Measurements from ENCODE around the gene SLC37A3.

SLC37A3 gene

DNA sequence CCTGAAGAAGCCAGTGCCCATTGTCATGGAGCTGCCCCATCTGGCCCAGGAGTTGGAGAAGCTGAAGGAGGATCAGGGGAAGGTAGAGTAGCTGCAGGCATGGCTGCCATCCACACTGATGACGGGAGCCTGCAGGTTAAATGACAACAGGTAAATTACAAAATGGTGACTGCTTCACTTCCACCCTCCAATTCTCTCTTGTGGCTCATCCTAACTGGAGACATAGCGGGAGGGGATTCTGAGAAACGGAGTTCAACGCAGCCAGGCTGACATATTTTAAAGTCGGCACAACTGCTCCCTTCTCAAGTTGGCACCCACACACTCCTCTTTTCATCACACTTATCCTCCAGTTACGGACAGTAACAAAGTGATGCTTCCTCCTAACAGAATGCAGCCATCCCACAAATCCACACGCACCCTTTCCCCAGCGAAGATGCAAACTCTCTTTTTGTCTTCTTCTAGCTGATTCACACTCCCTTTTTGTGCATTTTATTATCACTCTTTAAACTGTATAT lies 103.0 kb downstream of the SLC37A3 start:
- Histone ChIP-seq H3K36me3 (ENCODE audit: insufficient read depth, insufficient read length, low read length) (no peaks in the 10 kb centered on the region), H3K4me1 (ENCODE audit: insufficient read depth, insufficient read length) (no peaks in the 10 kb centered on the region), H3K9ac (ENCODE audit: insufficient read length, low read depth) (no peak overlapping the region), H3K27me3 (ENCODE audit: insufficient read depth, insufficient read length) (no peaks in the 10 kb centered on the region), H3K4me3 (ENCODE audit: insufficient read length, low read depth) (no peak overlapping the region), H3K9me3 (ENCODE audit: insufficient read depth, low read length) (no peaks in the 10 kb centered on the region)
- TF ChIP-seq SUZ12 (IDR thresholded peaks at IDR 0.05; ENCODE audit: extremely low read depth, insufficient read depth, insufficient read length): no peak
- no peak for TF ChIP-seq ZNF274 (IDR thresholded peaks at IDR 0.05; ENCODE audit: low read depth, low read length)
- no peak for TF ChIP-seq YY1 (IDR thresholded peaks at IDR 0.05; ENCODE audit: insufficient read depth, insufficient read length)
- no peak for DNase-seq (ENCODE audit: low read depth, low spot score)

DNA sequence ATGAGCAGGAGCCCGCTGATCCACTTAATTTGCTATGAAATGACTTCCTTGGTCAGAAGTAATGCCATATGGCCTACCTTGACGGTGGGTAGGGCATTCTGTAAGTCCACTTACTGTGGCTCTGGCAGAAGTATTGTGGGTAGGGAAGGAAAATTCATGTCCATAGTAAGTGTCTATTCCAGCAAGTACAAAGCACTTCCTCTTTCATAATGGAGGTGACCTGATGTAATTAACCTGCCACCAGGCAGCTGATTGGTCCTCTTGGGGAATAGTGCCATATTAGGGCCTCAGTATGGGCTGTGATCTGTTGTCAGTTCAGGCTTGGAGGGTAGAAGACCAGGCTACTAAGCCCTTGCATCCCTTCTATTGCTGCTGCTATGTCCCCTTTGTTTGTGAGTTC lies 103.9 kb downstream of the SLC37A3 start:
- TF ChIP-seq YY1 (IDR thresholded peaks at IDR 0.05; ENCODE audit: insufficient read depth, insufficient read length) (no peak), ZNF274 (IDR thresholded peaks at IDR 0.05; ENCODE audit: low read depth, low read length) (no peak), SUZ12 (IDR thresholded peaks at IDR 0.05; ENCODE audit: extremely low read depth, insufficient read depth, insufficient read length) (no peak)
- no peak overlapping the region for H3K4me3 ChIP-seq (ENCODE audit: insufficient read length, low read depth)
- H3K9me3 ChIP-seq (ENCODE audit: insufficient read depth, low read length): no peaks in the 10 kb centered on the region
- H3K27me3 ChIP-seq (ENCODE audit: insufficient read depth, insufficient read length): no peaks in the 10 kb centered on the region
- no peaks in the 10 kb centered on the region for H3K4me1 ChIP-seq (ENCODE audit: insufficient read depth, insufficient read length)
- H3K36me3 ChIP-seq (ENCODE audit: insufficient read depth, insufficient read length, low read length): no peaks in the 10 kb centered on the region
- no peak overlapping the region for H3K9ac ChIP-seq (ENCODE audit: insufficient read length, low read depth)
- DNase-seq (ENCODE audit: low read depth, low spot score): no peak

DNA sequence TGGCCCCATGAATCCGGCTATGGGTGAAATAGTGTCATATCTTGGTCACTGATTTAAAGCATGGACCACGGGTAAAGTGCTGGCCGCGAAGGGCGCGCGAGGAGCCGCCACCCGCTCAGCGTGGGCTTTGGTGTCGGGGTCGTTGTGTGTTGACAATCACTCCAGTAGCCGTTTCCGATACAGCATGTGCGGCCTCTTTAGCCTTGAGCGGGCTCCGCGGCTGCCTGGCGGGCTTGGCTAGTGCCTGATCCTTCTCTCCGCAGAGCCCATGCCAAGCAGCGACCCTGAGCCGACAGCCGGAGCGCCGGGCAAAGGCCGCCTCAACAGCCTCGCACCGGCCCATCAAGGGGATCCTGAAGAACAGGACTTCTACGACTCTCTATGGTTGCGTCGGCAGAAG lies 105.9 kb downstream of the SLC37A3 start:
- no peak for DNase-seq (ENCODE audit: low read depth, low spot score)
- no peaks in the 10 kb centered on the region for H3K4me1 ChIP-seq (ENCODE audit: insufficient read depth, insufficient read length)
- no peaks in the 10 kb centered on the region for H3K36me3 ChIP-seq (ENCODE audit: insufficient read depth, insufficient read length, low read length)
- H3K9me3 ChIP-seq (ENCODE audit: insufficient read depth, low read length): no peaks in the 10 kb centered on the region
- no peak overlapping the region for H3K9ac ChIP-seq (ENCODE audit: insufficient read length, low read depth)
- no peak for TF ChIP-seq SUZ12 (IDR thresholded peaks at IDR 0.05; ENCODE audit: extremely low read depth, insufficient read depth, insufficient read length)
- TF ChIP-seq YY1 (IDR thresholded peaks at IDR 0.05; ENCODE audit: insufficient read depth, insufficient read length): no peak
- TF ChIP-seq ZNF274 (IDR thresholded peaks at IDR 0.05; ENCODE audit: low read depth, low read length): no peak
- H3K27me3 ChIP-seq (ENCODE audit: insufficient read depth, insufficient read length): no peaks in the 10 kb centered on the region
- H3K4me3 ChIP-seq (ENCODE audit: insufficient read length, low read depth): no peak overlapping the region

DNA sequence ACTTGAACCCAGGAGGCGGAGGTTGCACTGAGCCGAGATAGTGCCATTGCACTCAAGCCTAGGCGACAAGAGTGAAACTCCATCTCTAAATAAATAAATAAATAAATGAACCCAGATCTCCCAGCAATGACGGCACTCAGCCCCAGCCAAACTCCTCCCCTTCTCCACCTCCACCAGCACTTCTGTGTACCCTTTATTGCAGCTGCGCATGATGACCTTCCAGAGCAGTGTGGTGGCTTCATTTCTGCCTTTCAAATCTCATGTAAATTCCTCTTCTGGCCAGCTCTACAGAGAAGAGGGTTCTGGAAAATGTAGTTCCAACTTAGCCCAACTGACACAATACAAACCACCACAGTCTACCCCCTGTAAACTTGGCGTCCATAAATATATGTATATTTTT lies 108.5 kb downstream of the SLC37A3 start:
- peaks cover 2% of the 10 kb centered on the region for H3K4me1 ChIP-seq (ENCODE audit: insufficient read depth, insufficient read length)
- H3K27me3 ChIP-seq (ENCODE audit: insufficient read depth, insufficient read length): no peaks in the 10 kb centered on the region
- no peaks in the 10 kb centered on the region for H3K36me3 ChIP-seq (ENCODE audit: insufficient read depth, insufficient read length, low read length)
- no peak for DNase-seq (ENCODE audit: low read depth, low spot score)
- H3K9me3 ChIP-seq (ENCODE audit: insufficient read depth, low read length): no peaks in the 10 kb centered on the region
- H3K4me3 ChIP-seq (ENCODE audit: insufficient read length, low read depth): no peak overlapping the region
- no peak overlapping the region for H3K9ac ChIP-seq (ENCODE audit: insufficient read length, low read depth)
- no peak for TF ChIP-seq SUZ12 (IDR thresholded peaks at IDR 0.05; ENCODE audit: extremely low read depth, insufficient read depth, insufficient read length)
- TF ChIP-seq ZNF274 (IDR thresholded peaks at IDR 0.05; ENCODE audit: low read depth, low read length): no peak
- TF ChIP-seq YY1 (IDR thresholded peaks at IDR 0.05; ENCODE audit: insufficient read depth, insufficient read length): no peak

DNA sequence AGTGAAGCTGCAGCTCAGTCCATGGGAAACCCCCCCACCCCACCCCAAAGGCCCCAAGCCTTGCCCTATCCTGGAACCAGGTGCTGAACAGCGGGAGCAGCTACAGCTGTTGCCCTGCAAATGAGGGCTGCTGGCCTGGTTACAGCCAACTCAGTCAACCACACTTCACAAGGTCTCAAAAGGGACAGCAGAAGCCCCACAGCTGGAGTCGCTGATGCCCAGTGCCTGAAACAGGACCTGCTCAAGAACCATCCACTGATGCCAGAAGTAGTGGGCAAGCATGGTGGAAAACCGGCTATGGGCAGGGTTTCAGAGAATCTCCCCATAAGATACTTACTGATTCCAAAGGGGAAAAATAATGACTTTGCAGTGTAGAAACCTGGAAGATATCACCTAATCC lies 110.3 kb downstream of the SLC37A3 start:
- Histone ChIP-seq H3K27me3 (ENCODE audit: insufficient read depth, insufficient read length) (no peaks in the 10 kb centered on the region), H3K4me3 (ENCODE audit: insufficient read length, low read depth) (no peak overlapping the region), H3K4me1 (ENCODE audit: insufficient read depth, insufficient read length) (peaks cover 2% of the 10 kb centered on the region), H3K36me3 (ENCODE audit: insufficient read depth, insufficient read length, low read length) (no peaks in the 10 kb centered on the region), H3K9ac (ENCODE audit: insufficient read length, low read depth) (no peak overlapping the region), H3K9me3 (ENCODE audit: insufficient read depth, low read length) (no peaks in the 10 kb centered on the region; the same call in 1 of the 2 replicates)
- TF ChIP-seq SUZ12 (IDR thresholded peaks at IDR 0.05; ENCODE audit: extremely low read depth, insufficient read depth, insufficient read length) (no peak), ZNF274 (IDR thresholded peaks at IDR 0.05; ENCODE audit: low read depth, low read length) (no peak), YY1 (IDR thresholded peaks at IDR 0.05; ENCODE audit: insufficient read depth, insufficient read length) (no peak)
- no peak for DNase-seq (ENCODE audit: low read depth, low spot score)

DNA sequence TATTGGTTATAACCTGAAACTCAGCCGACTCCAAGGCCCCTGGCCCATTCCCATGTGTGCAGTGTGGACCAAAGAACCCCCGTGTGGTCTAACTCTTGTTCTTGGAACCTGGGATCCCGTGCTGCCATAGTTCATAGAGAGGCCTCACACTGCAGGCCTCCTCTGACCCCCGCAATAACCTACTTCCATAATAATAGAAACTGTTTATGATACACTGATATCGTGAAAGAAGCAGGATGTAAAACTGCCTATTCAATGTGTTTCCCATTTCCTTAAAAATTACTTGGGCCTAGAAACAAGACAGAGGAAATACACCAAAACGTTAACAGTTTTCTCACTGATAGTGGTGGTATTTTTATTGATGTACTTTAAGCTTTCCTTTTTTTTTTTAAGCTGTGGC lies 112.4 kb downstream of the SLC37A3 start:
- no peak overlapping the region for H3K4me3 ChIP-seq (ENCODE audit: insufficient read length, low read depth)
- H3K9me3 ChIP-seq (ENCODE audit: insufficient read depth, low read length): no peaks in the 10 kb centered on the region; the same call in 1 of the 2 replicates
- peaks cover 2% of the 10 kb centered on the region for H3K4me1 ChIP-seq (ENCODE audit: insufficient read depth, insufficient read length)
- no peak for DNase-seq (ENCODE audit: low read depth, low spot score)
- no peak overlapping the region for H3K9ac ChIP-seq (ENCODE audit: insufficient read length, low read depth)
- H3K36me3 ChIP-seq (ENCODE audit: insufficient read depth, insufficient read length, low read length): no peaks in the 10 kb centered on the region
- no peaks in the 10 kb centered on the region for H3K27me3 ChIP-seq (ENCODE audit: insufficient read depth, insufficient read length)
- TF ChIP-seq ZNF274 (IDR thresholded peaks at IDR 0.05; ENCODE audit: low read depth, low read length) (no peak), YY1 (IDR thresholded peaks at IDR 0.05; ENCODE audit: insufficient read depth, insufficient read length) (no peak), SUZ12 (IDR thresholded peaks at IDR 0.05; ENCODE audit: extremely low read depth, insufficient read depth, insufficient read length) (no peak)

DNA sequence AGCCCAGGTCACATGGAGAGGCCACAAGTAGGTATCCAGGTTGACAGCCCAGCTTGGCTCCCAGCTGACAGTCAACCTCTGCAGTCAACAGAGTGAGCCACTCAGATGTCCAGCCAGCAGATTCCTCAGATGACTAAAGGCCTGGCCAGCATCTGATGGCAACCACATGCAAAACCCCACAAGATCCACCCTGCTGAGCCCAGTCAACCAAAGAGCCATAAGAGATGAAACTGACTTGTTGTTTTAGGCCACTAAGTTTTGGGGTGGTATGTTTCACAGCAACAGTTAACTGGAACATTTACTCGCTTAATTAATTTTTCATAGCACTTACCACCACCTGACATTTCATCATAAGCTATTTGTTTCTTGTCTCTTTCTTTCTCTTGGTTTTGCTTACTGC lies 114.3 kb downstream of the SLC37A3 start:
- H3K36me3 ChIP-seq (ENCODE audit: insufficient read depth, insufficient read length, low read length): no peaks in the 10 kb centered on the region
- H3K4me1 ChIP-seq (ENCODE audit: insufficient read depth, insufficient read length): peaks cover 2% of the 10 kb centered on the region
- no peak for TF ChIP-seq ZNF274 (IDR thresholded peaks at IDR 0.05; ENCODE audit: low read depth, low read length)
- TF ChIP-seq YY1 (IDR thresholded peaks at IDR 0.05; ENCODE audit: insufficient read depth, insufficient read length): no peak
- no peak for TF ChIP-seq SUZ12 (IDR thresholded peaks at IDR 0.05; ENCODE audit: extremely low read depth, insufficient read depth, insufficient read length)
- H3K9ac ChIP-seq (ENCODE audit: insufficient read length, low read depth): no peak overlapping the region
- H3K4me3 ChIP-seq (ENCODE audit: insufficient read length, low read depth): no peak overlapping the region
- H3K27me3 ChIP-seq (ENCODE audit: insufficient read depth, insufficient read length): no peaks in the 10 kb centered on the region
- no peaks in the 10 kb centered on the region; the same call in 1 of the 2 replicates for H3K9me3 ChIP-seq (ENCODE audit: insufficient read depth, low read length)
- no peak for DNase-seq (ENCODE audit: low read depth, low spot score)
